Measurements from ENCODE around the gene FGF8. TPM values are rescaled to one million over a fixed set of nuclear protein-coding genes. Genes with fewer than 3 reads are reported as not detected.

FGF8 gene
- total and polyA plus RNA-seq, 2 of the 8 experiments (the other 6 are each of a cell fraction or from before 2014, with no cell fraction given): 1.1 to 3.9 TPM

DNA sequence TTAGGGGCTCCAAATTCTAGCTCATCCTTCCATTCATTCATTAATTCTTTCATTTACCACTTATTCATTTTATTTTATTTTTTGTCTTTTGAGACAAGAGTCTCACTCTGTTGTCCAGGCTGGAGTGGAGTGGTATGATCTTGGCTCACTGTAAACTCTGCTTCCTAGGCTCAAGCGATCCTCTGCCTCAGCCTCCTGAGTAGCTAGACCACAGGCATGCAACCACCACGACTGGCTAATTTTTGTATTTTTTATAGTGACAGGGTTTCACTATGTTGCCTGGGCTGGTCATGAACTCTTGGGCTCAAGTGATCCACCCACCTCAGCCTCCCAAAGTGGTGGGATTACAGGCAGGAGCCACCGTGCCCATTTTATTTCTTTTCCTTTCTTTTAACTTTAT, 31.6 kb downstream of the FGF8 start:
- Histone ChIP-seq H3K9me3 (ENCODE audit: insufficient read depth in 2 of 2, low read depth in 1 of 2, low read length in 1 of 2) (no peaks in the 10 kb centered on the region), H4K5ac (ENCODE audit: insufficient read length, low read depth, low read length) (no peak overlapping the region), H4K91ac (replicated peaks; ENCODE audit: insufficient read length, low read length) (no peak overlapping the region), H3K23me2 (ENCODE audit: low read depth, low read length) (no peaks in the 10 kb centered on the region; the same call in 1 of the 2 replicates), H3K4ac (replicated peaks; ENCODE audit: insufficient read length, low read depth, low read length) (no peak overlapping the region), H3K27ac (ENCODE audit: low read depth, low read length) (no peak overlapping the region), H3K4me3 (ENCODE audit: extremely low read depth in 1 of 4, insufficient read depth in 2 of 4, low read depth in 3 of 4, low read length in 4 of 4) (no peak overlapping the region), H3K79me1 (ENCODE audit: low read depth, low read length) (no peaks in the 10 kb centered on the region), H3K27me3 (replicated peaks in 1 of 4; ENCODE audit: control insufficient read depth in 3 of 4, extremely low read depth in 1 of 4, insufficient read depth in 3 of 4, low read length in 3 of 4) (peaks cover 0 to 2% (median 0%) of the 10 kb centered on the region in 4 experiments; a peak in 1 of 7 replicates), H2BK120ac (replicated peaks; ENCODE audit: low read depth, low read length) (no peak overlapping the region), H3K56ac (replicated peaks; ENCODE audit: insufficient read length, low read depth, low read length) (no peak overlapping the region), H3K18ac (ENCODE audit: extremely low read depth, low read length) (no peak overlapping the region), H3K4me2 (ENCODE audit: insufficient read depth in 1 of 2, low read depth in 2 of 2, low read length in 2 of 2) (no peak overlapping the region), H2BK15ac (ENCODE audit: low read length) (no peak overlapping the region), H2BK5ac (ENCODE audit: low read depth, low read length) (no peak overlapping the region), H3K4me1 (replicated peaks in 1 of 4; ENCODE audit: control insufficient read depth in 3 of 4, insufficient read depth in 4 of 4, low read length in 3 of 4) (peaks cover 0 to 2% (median under 1%) of the 10 kb centered on the region in 4 experiments; a peak in 2 of 7 replicates), H3K14ac (ENCODE audit: insufficient read length) (no peak overlapping the region), H3K23ac (ENCODE audit: insufficient read length) (no peak overlapping the region), H3K79me2 (ENCODE audit: control insufficient read depth in 1 of 2, insufficient read depth in 2 of 2, low read length in 2 of 2) (no peaks in the 10 kb centered on the region), H2AK5ac (ENCODE audit: low read depth, low read length) (no peak overlapping the region), H3K9ac (replicated peaks in 1 of 4; ENCODE audit: extremely low read depth in 1 of 4, low read depth in 3 of 4, low read length in 3 of 4) (no peak overlapping the region), H4K8ac (ENCODE audit: extremely low read depth, insufficient read depth, low read length) (no peak overlapping the region), H2AFZ (ENCODE audit: low read length) (no peak overlapping the region), H2BK12ac (ENCODE audit: low read depth, low read length) (no peak overlapping the region), H4K20me1 (replicated peaks in 1 of 2; ENCODE audit: control insufficient read depth in 1 of 2, insufficient read depth in 2 of 2, low read length in 2 of 2) (no peaks in the 10 kb centered on the region), H3K36me3 (ENCODE audit: control insufficient read depth in 2 of 4, insufficient read depth in 4 of 4, low read length in 3 of 4) (no peaks in the 10 kb centered on the region), H2BK20ac (ENCODE audit: low read length) (no peak overlapping the region)
- TF ChIP-seq EZH2 (IDR thresholded peaks at IDR 0.05; ENCODE audit: low read depth, low read length, severe bottlenecking): no peak
- TF ChIP-seq PHF8 (conservative IDR thresholded peaks at IDR 0.05; ENCODE audit: low read depth, low read length): no peak
- no peak for TF ChIP-seq RAD21 (IDR thresholded peaks at IDR 0.05 in 1 of 2, conservative IDR thresholded peaks at IDR 0.05 in 1 of 2; ENCODE audit: low read depth in 2 of 2, low read length in 2 of 2)
- TF ChIP-seq SP1 (IDR thresholded peaks at IDR 0.05; ENCODE audit: low read depth, low read length): no peak
- TF ChIP-seq, protein P1, sequence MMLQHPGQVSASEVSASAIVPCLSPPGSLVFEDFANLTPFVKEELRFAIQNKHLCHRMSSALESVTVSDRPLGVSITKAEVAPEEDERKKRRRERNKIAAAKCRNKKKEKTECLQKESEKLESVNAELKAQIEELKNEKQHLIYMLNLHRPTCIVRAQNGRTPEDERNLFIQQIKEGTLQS (IDR thresholded peaks at IDR 0.05; ENCODE audit: insufficient read depth, low read depth, low read length): no peak
- TF ChIP-seq JUND (IDR thresholded peaks at IDR 0.05; ENCODE audit: low read length): no peak
- TF ChIP-seq EP300 (IDR thresholded peaks at IDR 0.05; ENCODE audit: borderline replicate concordance in 1 of 2, low read depth in 2 of 2, low read length in 2 of 2): no peak
- TF ChIP-seq CHD2 (IDR thresholded peaks at IDR 0.05; ENCODE audit: low read length): no peak
- 87% methylated on average over 3 of the region's 3 CpGs; no CpG with 5 or more reads in 1 of the 2 experiments for WGBS, 2 experiments (ENCODE audit: extremely low coverage in 1 of 2, insufficient coverage in 1 of 2, insufficient read length in 1 of 2, insufficient replicate concordance in 2 of 2, low coverage in 1 of 2, low lambda C conversion rate in 2 of 2, missing lambda C conversion rate in 1 of 2)
- FAIRE-seq: no peak
- DNase-seq (ENCODE audit: low read depth in 1 of 2, low spot score in 2 of 2): no peak
- CTCF ChIA-PET (ENCODE audit: partially characterized antibody): interaction anchor here (0.6 to 1.8 kb wide), 7 partner anchors 11 to 266 kb away, joined by 3 to 9 read pairs (median 3); no protein-coding TSS in a partner anchor
- POLR2A ChIA-PET (ENCODE audit: partially characterized antibody): interaction anchor here (1.0 kb wide), 1 partner anchor 74 kb away, joined by 3 read pairs; the partner anchor contains the start of gene OGA

Measured in H1 (cell line).